HTERT RPE-1 (cell line): Measurements from ENCODE around the gene EBLN2.

ENCODE experiments used
- in situ Hi-C: fragments of 300-500 bp; cut with MboI; formaldehyde crosslinking; loops from 4 replicates; pipeline ENCODE4 v1.14.3; 2020; ENCODE audit warnings: low sequenced_read_pairs

The EBLN2 gene

DNA sequence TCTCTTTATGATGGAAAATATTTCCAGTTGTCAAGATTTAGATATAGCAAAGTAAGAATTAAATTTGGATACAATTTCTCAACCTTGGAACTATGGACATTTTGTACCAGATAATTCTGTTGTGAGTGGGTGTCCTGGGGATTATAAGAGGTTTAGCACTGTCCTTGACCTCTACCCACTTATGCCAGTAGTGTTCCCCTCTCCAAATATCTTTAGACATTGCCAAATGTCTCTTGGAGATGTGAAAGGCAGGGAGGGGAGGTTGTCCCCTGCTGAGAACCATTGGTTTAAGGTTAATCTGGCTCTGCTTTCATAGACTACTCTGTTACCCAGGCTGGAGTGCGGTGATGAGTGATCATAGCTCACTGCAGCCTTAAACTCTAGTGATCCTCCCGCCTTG is at the start of gene EBLN2:
TSS of gene EBLN2 (plus strand) at position 244 of the 400 bp plus-strand sequence. CDS start 423 bp downstream, outside the sequence.
- in situ Hi-C loops: no loop called here

DNA sequence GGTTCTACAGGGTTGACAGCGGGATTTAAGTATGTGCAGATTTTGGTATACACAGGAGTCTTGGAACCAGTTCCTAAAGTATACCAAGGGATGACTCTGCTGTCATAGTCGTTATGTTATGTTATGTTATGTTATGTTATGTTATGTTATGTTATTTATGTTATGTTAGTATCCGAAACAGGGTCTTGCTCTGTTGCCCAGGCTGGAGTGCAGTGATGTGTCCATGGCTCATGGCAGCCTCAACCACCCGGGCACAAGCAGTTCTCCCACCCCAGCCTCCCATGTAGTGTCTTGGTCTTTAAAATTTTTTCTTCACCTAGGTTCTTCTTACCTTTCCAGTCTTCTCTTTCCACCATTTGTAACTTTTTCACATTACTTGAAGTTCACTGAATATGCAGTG is 43.2 kb upstream of the EBLN2 start:
- in situ Hi-C loops: no loop called here

DNA sequence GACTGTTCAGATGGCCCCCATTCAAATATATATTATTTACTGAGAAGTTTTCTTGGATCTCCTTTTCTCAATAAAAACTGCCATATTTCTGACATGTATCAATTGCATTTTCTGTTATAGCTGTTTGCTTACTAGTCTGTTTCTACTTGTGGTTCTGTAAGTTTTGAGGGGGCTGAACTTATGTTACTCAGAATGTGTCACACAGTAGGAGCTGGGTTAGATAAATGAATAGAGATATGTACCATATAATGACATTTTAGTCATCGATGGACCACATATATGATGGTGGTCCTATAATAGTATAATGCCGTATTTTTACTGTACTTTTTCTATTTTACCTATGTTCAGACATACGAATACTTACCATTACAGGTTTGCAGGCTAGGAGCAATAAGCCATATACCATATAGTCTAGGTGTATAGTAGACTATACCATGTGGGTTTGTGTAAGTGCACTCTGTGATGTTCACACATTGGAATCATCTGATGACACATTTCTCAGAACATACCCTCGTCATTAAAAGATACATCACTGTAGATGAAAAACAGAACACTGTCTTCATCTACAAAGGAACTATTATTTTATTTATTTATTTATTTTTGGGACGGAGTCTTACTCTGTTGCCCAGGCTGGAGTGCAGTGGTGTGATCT is 42.5 kb upstream of the EBLN2 start:
- in situ Hi-C loops: no loop called here

DNA sequence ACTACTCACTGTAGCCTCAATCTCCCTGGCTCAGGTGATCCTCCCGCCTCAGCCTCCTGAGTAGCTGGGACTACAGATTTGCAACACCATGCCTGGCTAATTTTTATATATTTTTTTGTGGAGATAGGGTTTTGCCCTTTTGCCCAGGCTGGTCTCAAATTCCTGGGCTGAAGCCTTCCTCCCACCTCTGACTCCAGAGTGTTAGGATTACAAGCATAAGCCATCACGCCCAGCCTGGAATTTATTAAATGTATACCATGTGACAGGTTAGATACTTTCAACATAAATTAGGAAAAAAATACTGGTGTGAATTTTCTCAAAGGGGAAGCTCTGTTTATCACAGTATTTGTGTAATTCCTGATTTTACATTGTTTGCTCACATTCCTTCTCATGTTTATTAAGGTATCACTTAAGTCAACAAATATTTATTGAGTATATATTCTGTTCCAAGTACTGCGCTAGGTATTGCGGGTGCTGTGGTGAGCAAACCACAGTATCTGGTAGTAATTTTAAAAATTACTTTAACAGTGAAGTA is 40.1 kb upstream of the EBLN2 start:
- in situ Hi-C loops: no loop called here

DNA sequence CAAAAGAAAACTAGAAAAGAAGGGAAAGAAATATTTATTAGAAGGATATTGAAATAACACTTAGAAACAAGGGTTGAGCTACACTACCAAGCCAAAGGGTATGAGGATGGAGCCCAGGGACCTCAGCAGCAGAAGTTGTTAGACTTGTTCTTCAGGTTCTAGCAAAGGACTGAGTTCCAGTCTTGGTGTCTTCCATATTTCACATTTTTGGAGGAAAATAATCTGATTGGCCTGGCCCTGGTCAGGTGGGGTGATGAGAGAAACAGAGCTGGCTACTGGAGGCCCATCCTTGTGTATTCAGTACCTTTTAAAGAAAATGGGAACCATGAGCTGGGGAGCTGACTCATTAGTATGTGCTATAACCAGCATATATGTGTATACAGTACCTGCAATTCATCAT is 36.6 kb upstream of the EBLN2 start:
- in situ Hi-C loops: no loop called here

DNA sequence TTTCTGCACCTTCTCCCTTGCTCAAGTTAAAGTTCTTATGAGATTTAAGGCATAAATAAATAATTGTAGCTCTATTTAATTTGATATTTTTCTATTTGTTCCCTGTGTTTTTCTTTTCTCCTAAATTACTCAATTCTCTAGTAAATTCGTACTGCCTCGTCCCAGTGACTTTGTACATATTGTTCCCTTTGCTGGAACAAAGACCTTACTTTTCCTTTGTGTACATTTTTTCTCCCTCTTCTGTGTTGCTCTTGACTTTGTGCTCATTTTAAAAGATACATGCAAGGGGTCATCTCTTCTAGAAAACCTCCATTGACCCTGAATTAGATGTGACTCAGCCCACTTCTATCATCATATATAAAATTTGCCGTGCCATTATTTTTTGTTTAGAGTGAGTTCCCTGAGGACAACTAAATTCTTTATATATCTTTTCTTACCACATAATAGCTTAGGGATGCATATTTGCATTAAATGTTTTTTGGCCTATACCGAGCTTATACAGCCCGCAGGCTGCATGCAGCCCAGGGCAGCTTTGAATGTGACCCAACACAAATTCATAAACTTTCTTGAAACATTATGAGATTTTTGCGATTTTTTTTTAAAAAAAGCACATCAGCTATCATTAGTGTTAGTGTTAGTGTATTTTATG is 35.2 kb upstream of the EBLN2 start:
- in situ Hi-C loops: no loop called here

DNA sequence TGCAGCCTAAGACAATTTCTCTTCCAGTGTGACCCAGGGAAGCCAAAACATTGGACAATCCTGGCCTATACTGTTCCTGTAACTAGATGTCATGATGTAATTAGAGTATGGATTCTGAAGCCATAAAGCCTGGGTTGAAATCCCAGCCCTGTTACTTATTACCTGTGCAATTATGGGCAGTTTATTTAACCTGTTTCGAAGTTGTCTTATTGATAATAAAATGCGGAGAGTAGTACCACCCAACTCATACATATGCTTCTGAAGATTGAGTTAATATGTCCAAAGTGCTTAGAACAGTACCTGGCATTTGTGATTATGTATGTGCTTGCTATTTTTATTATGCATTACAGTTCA is 34.7 kb upstream of the EBLN2 start:
- in situ Hi-C loops: no loop called here

DNA sequence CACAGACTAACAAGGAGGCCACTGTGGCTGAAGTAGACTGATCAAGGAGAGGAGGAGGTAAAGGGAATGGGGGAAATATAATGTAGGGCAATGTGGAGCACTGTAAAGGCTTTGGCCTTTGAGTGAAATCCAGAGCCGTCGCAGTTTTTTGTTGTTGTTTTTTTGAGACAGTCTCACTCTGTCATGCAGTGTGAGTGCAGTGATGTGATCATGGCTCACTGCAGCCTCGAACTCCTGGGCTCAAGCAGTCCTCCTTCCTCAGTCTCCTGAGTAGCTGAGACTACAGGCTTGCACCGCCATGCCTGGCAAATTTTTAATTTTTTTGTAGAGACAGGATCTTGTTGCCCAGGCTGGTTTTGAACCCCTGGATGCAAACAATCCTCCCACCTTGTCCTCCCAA is 32.7 kb upstream of the EBLN2 start:
- in situ Hi-C loops: no loop called here

DNA sequence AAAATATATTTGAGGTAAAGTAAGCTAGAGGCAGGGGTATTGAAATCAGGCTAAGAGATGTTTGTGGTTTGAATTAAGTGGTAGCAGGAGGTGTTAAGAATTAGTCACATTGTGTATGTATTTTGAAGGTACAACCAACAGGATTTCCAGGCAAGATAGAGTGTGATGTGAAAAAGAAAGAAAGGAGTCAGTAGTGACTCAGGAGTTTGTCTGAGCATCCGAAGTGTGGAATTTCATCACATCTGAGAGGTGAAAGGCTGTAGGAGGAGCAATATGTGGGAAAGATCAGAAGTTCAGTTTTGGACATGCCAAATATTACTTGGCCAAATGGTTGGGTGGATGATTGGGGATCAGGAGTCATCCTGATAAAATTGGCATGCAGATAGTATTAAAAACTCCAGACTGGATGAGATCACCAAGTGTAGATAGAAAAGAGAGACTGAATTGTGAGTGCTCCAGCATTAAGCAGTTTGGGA is 32.1 kb upstream of the EBLN2 start:
- in situ Hi-C loops: no loop called here

DNA sequence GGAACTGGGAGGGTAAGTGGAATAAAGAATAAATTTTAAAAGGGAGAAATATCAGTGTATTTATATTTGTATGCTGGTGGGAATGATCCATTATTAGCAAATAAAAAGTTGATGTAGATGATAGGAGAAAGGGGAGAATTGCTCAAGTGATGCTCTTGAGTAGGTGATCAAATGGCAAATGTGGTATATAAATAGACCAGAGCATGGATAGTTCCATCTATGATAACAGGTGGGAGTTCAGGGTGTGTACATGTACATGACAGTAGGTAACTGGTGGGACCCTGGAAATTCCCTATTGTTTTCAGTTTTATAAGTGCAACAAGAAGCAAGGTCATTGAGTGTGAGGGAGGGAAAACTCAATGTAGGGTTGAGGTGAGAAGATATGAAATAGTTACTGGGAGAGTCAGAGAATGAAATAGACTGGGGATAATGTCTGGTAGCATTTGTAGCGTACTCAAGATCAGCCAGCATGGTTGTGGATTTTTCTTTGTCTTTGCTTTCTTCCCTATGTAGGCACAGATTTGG is 31.3 kb upstream of the EBLN2 start:
- in situ Hi-C loops: no loop called here

DNA sequence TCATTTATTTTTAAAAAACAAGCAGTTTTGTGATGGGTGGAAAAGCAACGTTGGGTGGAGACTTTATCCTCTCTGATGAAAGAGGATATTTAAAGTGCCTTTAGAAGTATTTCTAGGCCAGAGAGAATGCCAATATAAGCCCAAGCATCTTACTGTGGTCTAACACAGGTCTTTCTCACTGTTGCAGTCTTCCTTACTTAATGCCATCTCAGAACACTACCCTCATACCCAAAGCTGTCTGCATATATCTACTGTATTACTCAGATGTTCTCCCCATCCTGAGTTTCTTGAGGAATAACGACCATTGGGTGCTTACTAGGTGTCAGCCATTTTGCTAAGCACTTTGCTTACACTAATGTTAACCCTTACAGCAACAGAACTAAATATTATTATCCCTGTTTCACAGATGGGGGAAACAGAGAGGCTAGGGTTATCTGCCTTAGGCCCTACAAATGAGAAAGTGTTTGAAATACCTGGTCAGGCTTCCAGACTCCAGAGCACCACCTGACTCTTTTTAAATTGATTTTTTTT is 29.8 kb upstream of the EBLN2 start:
- in situ Hi-C loops: no loop called here

DNA sequence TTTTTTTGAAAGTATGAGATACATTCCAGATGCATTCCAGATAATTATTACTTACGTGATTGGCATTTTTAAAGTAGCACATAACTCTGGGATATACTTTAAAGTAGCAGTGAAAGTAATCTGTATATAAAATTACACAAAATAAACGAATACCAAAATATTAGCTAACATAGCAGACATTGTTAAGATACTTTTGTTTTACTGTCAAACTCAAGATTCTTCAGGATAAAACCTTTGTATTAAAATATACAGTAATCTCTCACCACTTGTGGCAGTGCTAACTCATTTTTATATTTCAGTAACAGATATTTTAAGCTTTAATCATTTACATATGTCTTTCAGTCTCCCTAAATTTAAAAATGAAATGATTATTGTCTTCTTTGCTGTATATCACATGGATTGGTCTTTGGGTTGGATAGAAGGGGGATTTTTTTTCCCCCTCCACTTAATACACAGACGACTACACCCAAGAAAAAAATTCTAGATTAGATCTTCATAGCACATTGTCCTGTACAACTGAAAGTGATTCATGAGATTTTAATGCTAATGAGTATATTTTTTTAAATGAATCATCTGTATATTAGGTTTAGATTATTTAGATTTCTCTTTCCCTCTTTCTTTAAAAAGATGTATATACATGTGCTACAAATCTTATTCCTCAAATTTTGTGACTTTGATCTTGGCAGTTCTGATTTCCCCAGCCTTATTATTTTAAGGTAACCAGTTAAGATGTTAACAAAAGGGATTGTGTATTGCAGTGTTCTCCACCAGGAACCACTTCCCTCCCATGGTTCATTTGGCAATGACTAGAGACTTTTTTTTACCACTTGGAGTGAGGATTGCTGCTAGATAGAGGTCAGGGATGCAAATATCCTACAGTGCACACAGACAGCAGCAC is 24.5 kb upstream of the EBLN2 start:
- in situ Hi-C loops: no loop called here

DNA sequence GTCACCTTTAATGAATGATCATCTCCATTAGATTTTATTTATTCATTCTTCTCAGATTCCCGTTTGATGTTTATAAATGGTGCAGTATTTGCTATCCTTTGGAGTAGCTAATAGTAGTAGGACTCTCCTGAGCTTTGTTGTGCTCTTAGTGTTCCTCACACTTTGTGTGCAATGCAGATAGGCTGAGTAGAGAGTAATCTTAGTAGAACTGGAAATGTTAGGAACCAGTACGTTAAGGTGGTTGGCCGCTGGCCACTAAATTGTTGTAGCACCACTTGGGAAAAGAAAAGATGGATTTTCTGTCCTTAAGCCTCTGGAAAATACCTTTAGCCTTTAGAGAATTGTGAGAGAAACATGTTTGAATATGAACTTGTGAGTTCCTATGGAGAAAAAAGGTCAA is 19.9 kb upstream of the EBLN2 start:
- in situ Hi-C loops: no loop called here

DNA sequence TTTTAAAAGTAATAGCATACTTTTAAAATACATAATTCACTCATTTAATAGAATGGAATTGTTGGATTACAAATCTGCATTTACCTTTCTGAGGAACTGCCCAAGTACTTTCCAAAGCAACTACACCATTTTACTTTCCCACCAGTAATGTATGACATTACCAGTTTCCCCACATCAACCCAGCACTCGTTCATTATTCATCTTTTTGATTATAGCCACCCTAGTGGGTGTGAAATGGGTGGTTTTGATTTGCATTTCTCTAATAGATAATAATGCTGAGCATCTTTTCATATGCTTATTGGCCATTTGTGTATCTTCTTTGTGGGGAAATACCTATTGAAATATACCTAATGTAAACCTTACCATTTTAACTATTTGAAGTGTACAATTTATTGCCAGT is 18.0 kb upstream of the EBLN2 start:
- in situ Hi-C loops: no loop called here

DNA sequence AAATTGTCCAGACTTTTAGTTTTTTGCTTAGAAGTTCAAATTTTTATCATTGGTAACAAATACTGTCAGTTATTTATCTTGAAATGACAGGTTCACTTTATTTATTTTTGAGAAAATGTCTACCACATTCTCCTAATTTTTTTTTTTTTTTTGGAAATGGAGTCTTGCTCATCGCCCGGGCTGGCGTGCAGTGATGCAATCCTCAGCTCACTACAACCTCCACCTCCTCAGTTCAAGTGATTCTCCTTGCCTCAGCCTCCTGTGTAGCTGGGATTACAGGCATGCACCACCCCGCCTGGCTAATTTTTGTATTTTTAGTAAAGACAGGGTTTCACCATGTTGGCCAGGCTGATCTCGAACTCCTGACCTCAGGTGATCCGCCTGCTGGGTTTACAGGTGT is 16.1 kb upstream of the EBLN2 start:
- in situ Hi-C loops: no loop called here

DNA sequence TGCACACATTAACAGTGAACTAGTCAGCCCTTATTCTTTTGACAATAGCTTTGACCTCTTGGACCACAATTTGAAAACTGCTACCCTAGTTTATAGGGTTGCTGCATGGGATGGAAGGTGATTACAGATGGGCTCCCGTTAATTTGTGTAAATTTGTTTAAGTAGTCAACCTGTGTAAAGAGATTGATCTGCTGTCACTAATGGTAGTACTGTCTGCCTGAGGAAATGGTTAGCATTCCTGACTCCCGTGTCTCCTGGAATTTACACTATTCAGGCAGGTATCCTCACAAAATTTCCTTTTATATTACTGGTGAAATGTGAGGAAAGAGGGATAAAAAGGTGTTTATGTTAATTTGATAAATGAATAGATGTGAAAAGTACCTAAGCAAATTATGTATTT is 15.3 kb upstream of the EBLN2 start:
- in situ Hi-C loops: no loop called here

DNA sequence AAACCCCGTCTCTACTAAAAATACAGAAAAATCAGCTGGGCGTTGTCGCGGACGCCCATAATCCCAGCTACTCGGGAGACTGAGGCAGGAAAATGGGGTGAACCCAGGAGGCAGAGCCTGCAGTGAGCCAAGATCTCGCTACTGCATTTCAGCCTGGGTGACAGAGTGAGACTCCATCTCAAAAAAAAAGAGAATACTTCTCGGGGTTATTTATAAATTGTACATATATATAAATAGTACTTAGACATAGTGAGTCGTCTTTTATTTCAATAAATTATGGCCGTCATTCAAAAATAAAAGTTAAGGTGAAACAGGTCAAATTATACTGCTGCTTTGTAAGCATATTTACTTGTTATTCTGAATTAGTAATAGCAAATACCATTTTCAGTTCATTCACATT is 12.1 kb upstream of the EBLN2 start:
- in situ Hi-C loops: no loop called here

DNA sequence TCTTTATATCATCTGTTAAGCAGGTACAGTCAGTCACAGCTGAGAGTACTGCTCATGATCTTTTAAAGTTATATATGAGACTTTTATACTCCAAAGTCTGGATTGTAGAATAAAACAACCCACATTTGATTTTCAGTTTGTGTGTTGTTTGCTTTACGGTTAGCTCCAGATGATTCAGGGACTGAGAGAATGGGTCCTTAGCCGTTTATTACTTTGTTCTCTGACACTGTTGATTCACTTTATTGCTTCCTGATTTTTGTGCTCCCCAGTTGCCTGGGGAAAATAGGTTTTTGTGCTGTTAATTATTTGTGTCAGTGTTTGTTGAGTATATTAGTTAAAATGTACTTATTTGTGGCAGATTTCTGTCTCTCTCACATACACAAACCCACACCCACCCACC is 8.6 kb upstream of the EBLN2 start:
- in situ Hi-C loops: no loop called here

DNA sequence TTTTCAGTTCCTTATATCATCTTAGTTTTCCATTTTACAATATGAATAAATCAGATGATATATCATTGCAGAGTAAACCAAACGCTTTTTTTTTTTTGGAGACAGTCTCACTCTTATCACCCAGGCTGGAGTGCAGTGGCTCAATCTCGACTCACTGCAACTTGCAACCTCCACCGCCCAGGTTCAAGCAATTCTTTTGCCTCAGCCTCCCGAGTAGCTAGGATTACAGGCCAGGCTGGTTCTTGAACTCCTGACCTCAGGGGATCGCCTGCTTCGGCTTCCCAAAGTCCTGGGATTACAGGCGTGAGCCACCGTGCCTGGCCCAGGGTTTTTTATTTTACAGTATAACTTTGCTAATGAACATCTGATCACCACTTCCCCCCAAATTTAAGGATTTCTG is 5.9 kb upstream of the EBLN2 start:
- in situ Hi-C loops: no loop called here

DNA sequence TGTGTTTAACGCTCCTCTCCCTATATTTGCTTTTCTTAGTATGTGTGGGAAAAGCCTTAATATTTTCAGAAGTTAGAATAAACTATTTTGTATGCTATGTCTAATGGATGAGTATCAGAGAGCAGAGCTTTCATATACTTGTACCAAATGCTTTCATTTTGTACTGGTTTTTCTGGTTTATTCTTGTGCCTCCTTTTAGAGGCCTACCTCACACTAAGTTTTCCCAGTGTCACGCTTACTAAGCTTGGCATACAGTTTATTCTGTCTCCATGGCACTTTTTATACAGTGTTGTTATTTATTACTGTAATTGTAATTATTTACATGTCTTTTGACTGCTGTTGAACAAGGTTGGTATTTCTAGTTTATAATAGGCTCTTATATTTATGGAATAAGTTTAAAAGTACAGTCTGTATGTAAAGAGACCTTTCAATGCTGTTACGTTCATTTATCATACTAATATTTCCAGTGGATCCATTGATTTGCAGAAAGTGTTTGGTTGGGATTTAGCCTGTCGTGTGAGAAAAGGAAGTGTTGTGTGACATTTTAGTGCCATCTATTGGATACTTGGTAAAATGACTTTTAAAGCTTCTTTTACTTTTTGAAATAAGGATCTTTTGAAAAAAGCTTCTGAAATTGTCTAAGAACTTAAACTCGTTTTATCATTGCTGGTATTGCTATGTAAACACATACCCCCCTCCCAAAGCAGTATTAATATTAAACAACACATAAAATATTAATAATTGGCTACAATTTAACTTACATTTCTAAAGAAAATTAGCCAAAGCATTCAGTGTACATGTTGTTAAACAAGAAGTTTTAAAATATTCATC is 5.2 kb upstream of the EBLN2 start:
- in situ Hi-C loops: no loop called here
